H1 (cell line): ENCODE data around the gene NLRP8.

Source experiments
- EP300 ChIP-seq, 2 experiments: IDR thresholded peaks; 1 replicate in 1 of 2; 2 replicates in 1 of 2; pipeline ENCODE4 v1.6.1; 2011 to 2012; ENCODE audit warnings: low read depth in 2 of 2, low read length in 2 of 2, mild to moderate bottlenecking in 2 of 2, borderline replicate concordance in 1 of 2, inconsistent platforms in 1 of 2, moderate library complexity in 1 of 2
- GABPA ChIP-seq: IDR thresholded peaks from 2 replicates; pipeline ENCODE4 v1.6.1; 2011; ENCODE audit warnings: mild to moderate bottlenecking, low read length, moderate library complexity, borderline replicate concordance; ENCODE audit not compliant: insufficient read depth
- JUN ChIP-seq: IDR thresholded peaks from 2 replicates; pipeline ENCODE4 v1.6.1; 2011; ENCODE audit warnings: low read depth, mild to moderate bottlenecking, improper control_type of control experiment, low read length
- MAFK ChIP-seq: IDR thresholded peaks from 2 replicates; pipeline ENCODE4 v1.6.1; 2012; ENCODE audit warnings: low read depth, mild to moderate bottlenecking, improper control_type of control experiment, low read length
- POLR2A ChIP-seq, 2 experiments: IDR thresholded peaks; 1 replicate in 1 of 2; 2 replicates in 1 of 2; pipeline ENCODE4 v1.6.1; 2011; ENCODE audit warnings: low read depth in 2 of 2, low read length in 2 of 2, mild to moderate bottlenecking in 2 of 2; ENCODE audit errors: control extremely low read depth in 1 of 2
- RXRA ChIP-seq: IDR thresholded peaks from 2 replicates; pipeline ENCODE4 v1.6.1; 2011; ENCODE audit warnings: low read depth, mild to moderate bottlenecking, low read length, moderate library complexity; ENCODE audit not compliant: insufficient read depth
- SP4 ChIP-seq: IDR thresholded peaks from 2 replicates; pipeline ENCODE4 v1.6.1; 2012; ENCODE audit warnings: low read length, inconsistent platforms
- SUZ12 ChIP-seq: fragments of 200-600 bp; sonication (generic); IDR thresholded peaks from 2 replicates; pipeline ENCODE4 v1.6.1; 2012; ENCODE audit warnings: mild to moderate bottlenecking, inconsistent platforms, low read length, moderate library complexity, mixed read lengths
- TAF1 ChIP-seq: IDR thresholded peaks from 2 replicates; pipeline ENCODE4 v1.6.1; 2011; ENCODE audit warnings: mild to moderate bottlenecking, low read depth, low read length
- YY1 ChIP-seq: IDR thresholded peaks from 2 replicates; pipeline ENCODE4 v1.6.1; 2011; ENCODE audit warnings: low read depth, mild to moderate bottlenecking, low read length
- TF ChIP-seq, protein P1 (sequence below), 3 experiments: IDR thresholded peaks; 1 replicate in 2 of 3; 2 replicates in 1 of 3; pipeline versions ENCODE4 v1.5.1 to v1.6.1; 2011; ENCODE audit warnings: low read length in 3 of 3, mild to moderate bottlenecking in 3 of 3, inconsistent platforms in 2 of 3, low read depth in 1 of 3, moderate library complexity in 1 of 3; ENCODE audit not compliant: insufficient read depth in 1 of 3; ENCODE audit errors: control extremely low read depth in 1 of 3
- TF ChIP-seq, protein P2 (sequence below): IDR thresholded peaks from 2 replicates; pipeline ENCODE4 v1.6.1; 2011; ENCODE audit warnings: low read length, improper control_type of control experiment
- TF ChIP-seq, protein P3 (sequence below): IDR thresholded peaks from 2 replicates; pipeline ENCODE4 v1.6.1; 2012; ENCODE audit warnings: inconsistent platforms

DNA sequence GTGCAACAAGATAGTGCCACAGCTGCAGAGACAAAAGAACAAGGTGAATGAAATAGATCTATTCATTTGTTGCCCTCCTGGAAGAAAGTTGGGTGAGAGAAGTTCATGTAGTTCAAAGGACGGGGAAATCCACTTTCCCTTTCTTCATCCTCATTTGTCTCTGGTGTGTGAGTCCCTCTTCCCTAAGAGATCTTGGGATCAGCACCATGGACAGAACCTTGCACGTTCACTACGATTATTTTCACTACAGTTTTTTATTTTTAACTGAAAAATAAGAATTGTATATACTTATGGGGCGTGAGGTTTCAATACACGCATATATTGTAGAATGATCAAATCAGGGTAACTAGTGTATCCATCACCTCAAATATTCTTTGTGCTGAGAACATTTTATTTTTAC lies 68.1 kb downstream of the NLRP8 start:
- TF ChIP-seq SUZ12 (no peak), GABPA (no peak), RXRA (no peak), JUN (no peak), SP4 (no peak), YY1 (no peak), TAF1 (no peak), EP300 (IDR thresholded peaks at IDR 0.05; ENCODE audit: borderline replicate concordance in 1 of 2, low read depth in 2 of 2, low read length in 2 of 2) (no peak), MAFK (no peak), POLR2A (IDR thresholded peaks at IDR 0.05; ENCODE audit: control extremely low read depth in 1 of 2, low read depth in 2 of 2, low read length in 2 of 2) (no peak)
- TF ChIP-seq, protein P1, sequence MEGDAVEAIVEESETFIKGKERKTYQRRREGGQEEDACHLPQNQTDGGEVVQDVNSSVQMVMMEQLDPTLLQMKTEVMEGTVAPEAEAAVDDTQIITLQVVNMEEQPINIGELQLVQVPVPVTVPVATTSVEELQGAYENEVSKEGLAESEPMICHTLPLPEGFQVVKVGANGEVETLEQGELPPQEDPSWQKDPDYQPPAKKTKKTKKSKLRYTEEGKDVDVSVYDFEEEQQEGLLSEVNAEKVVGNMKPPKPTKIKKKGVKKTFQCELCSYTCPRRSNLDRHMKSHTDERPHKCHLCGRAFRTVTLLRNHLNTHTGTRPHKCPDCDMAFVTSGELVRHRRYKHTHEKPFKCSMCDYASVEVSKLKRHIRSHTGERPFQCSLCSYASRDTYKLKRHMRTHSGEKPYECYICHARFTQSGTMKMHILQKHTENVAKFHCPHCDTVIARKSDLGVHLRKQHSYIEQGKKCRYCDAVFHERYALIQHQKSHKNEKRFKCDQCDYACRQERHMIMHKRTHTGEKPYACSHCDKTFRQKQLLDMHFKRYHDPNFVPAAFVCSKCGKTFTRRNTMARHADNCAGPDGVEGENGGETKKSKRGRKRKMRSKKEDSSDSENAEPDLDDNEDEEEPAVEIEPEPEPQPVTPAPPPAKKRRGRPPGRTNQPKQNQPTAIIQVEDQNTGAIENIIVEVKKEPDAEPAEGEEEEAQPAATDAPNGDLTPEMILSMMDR (IDR thresholded peaks at IDR 0.05; ENCODE audit: control extremely low read depth in 1 of 3, insufficient read depth in 1 of 3, low read depth in 1 of 3, low read length in 3 of 3): no peak
- TF ChIP-seq, protein P2, sequence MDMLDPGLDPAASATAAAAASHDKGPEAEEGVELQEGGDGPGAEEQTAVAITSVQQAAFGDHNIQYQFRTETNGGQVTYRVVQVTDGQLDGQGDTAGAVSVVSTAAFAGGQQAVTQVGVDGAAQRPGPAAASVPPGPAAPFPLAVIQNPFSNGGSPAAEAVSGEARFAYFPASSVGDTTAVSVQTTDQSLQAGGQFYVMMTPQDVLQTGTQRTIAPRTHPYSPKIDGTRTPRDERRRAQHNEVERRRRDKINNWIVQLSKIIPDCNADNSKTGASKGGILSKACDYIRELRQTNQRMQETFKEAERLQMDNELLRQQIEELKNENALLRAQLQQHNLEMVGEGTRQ: no peak
- TF ChIP-seq, protein P3, sequence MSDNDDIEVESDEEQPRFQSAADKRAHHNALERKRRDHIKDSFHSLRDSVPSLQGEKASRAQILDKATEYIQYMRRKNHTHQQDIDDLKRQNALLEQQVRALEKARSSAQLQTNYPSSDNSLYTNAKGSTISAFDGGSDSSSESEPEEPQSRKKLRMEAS: no peak
